HFF-Myc (cell line): ENCODE measurements around the gene LAMC1.
"Not testable (repeated sequence)": the region's sequence is repeated elsewhere in the genome, so short reads cannot be mapped to it uniquely, and the experiment has no call there.

Source experiments
- DNase-seq: peaks from one replicate; pipeline ENCODE4 v3.0.0-alpha.2; 2011; ENCODE audit warnings: low read depth; ENCODE audit errors: extremely low read depth
- H3K4me3 ChIP-seq: replicated peaks from 2 replicates; pipeline ENCODE4 v1.5.1; 2011; ENCODE audit warnings: low read depth, mild to moderate bottlenecking, control low read depth, low read length
- CTCF ChIP-seq: IDR thresholded peaks from 2 replicates; pipeline ENCODE4 v1.5.1; 2012; ENCODE audit warnings: mild to moderate bottlenecking, low read depth, low read length, control low read depth; ENCODE audit errors: missing control alignments

LAMC1 gene

DNA sequence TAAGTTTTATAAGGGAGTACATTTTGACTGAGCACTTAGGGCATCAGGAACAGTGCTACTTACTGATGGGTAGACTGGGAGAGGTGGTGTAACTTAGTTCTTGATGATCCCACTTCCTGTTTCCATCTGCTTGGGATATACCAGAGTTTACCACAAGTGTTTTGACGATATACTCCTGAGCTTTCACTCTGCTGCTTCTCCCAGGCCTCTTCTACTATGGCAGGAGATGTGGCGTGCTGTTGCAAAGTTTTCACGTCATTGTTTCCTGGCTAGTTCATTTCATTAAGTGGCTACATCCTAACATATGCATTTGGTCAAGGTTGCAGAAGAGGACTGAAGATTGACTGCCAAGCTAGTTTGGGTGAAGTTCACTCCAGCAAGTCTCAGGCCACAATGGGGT is 121.5 kb downstream of the LAMC1 start:
- no peak for TF ChIP-seq CTCF
- DNase-seq, result no peak
- no peak overlapping the region for H3K4me3 ChIP-seq

DNA sequence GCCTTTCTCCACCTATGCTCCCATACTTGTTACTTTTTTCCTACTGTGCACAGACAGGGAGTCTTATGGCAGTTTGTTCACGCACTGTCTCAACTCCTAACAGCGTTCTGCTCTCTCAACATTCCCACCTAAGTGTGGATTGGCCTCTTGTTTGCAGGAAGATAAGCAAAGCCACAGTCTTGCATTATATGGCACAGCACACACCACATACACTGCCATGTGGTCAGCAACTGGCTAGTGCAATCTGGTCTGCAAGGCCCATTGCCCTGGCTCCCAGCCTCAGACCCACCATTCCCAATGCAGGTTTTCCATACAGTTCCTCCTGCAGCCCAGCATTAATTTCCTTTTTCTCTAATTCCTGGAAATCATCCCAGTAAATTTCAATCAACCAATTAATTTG is 124.5 kb downstream of the LAMC1 start:
- no peak overlapping the region for H3K4me3 ChIP-seq
- DNase-seq, result no peak
- TF ChIP-seq CTCF, result no peak

- no peak for DNase-seq
- no peak for TF ChIP-seq CTCF
- H3K4me3 ChIP-seq, result no peak overlapping the region
These were observed 125.4 kb downstream of the LAMC1 start for GRCh38 chr1:183148599-183148998.

- DNase-seq, result no peak
- no peak overlapping the region for H3K4me3 ChIP-seq
- TF ChIP-seq CTCF, result no peak
These were observed 126.1 kb downstream of the LAMC1 start for GRCh38 chr1:183149273-183149672.

DNA sequence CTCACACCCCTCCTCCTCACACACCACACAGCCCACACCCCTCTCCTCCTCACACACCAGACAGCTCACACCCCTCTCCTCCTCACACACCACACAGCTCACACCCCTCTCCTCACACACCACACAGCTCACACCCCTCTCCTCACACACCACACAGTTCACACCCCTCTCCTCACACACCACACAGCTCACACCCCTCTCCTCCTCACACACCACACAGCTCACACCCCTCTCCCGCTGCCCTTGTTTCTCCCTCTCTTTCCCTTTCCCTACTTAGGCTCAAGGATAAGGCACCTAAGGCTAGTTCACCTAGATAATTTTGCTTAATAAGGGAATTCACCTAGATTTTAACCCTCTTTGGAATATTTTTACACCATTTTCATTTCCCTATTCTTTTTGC is 126.8 kb downstream of the LAMC1 start:
- not testable (repeated sequence) for H3K4me3 ChIP-seq, DNase-seq

GRCh38 chr1:183150445-183150844 is 127.2 kb downstream of the LAMC1 start:
- no peak for TF ChIP-seq CTCF
- DNase-seq, result no peak

GRCh38 chr1:183152180-183152579 is 129.0 kb downstream of the LAMC1 start:
- TF ChIP-seq CTCF, result no peak
- no peak for DNase-seq
- H3K4me3 ChIP-seq, result no peak overlapping the region

More at GRCh38 chr1:183150445-183150844, 127.2 kb downstream of the LAMC1 start:
- no peak overlapping the region for H3K4me3 ChIP-seq

DNA sequence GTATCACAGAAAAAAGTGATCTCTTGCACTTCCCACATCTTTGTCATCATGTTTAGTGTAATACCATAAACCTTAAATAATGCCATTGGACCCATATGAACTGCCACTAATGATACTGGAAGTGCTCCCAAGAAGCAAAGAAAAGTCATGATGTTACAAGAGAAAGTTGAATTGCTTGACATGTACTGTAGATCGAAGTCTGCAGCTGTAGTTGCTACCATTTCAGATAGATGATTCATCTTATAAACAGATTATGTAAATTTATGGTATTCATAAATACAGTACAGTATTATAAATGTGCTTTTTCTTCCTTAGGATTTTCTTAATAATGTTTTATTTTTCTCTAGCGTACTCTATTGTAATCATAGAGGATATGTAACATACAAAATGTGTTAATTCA is 132.7 kb downstream of the LAMC1 start:
- DNase-seq, result no peak
- no peak for TF ChIP-seq CTCF
- no peak overlapping the region for H3K4me3 ChIP-seq
